NT2/D1 (cell line): ENCODE measurements around the gene MCM3.

ENCODE experiments used
- SUZ12 ChIP-seq: IDR thresholded peaks from 2 replicates; pipeline ENCODE4 v1.6.1; 2011; ENCODE audit not compliant: insufficient read length, insufficient read depth; ENCODE audit errors: extremely low read depth
- YY1 ChIP-seq: IDR thresholded peaks from 2 replicates; pipeline ENCODE4 v1.6.1; 2011; ENCODE audit not compliant: insufficient read length, insufficient read depth
- ZNF274 ChIP-seq: IDR thresholded peaks from 2 replicates; pipeline ENCODE4 v1.6.1; 2011; ENCODE audit warnings: mild to moderate bottlenecking, low read depth, low read length

DNA sequence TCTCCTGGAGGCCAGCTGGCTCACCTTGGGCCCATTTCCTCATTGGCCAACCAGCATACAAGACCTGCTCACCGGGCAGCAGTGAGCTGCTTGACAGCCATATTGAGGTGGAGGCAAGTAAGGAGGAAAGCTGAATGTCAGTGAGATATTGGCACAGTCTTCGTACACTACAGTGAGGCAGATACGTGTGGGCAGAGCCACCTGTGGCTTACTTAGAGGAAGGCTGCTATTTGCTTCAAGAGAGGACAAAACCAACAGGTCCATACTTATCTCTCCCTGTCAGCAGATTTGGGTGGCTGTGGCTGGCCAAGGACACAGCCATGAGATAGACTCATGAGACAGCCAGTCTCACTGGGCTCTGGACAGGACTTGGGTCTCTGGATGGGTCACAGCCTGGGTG, 15.1 kb upstream of the MCM3 start:
- no peak for TF ChIP-seq ZNF274
- TF ChIP-seq SUZ12, result no peak
- TF ChIP-seq YY1, result no peak
